Kidney epithelial cell (primary cell): ENCODE results near the gene EOGT. TPM values are rescaled to one million over a fixed set of nuclear protein-coding genes. Genes with fewer than 3 reads are reported as not detected.

Experiments used
- DNase-seq: peaks from one replicate; pipeline ENCODE4 v3.0.0-alpha.2; 2010; ENCODE audit warnings: low read depth
- H3K27me3 ChIP-seq: 2 replicates; pipeline ENCODE4 v1.6.0; 2011; ENCODE audit warnings: low read length; ENCODE audit not compliant: control insufficient read depth, insufficient read depth
- H3K36me3 ChIP-seq: 2 replicates; pipeline ENCODE4 v1.5.1; 2011; ENCODE audit warnings: low read length; ENCODE audit not compliant: control insufficient read depth, insufficient read depth
- H3K4me3 ChIP-seq: 2 replicates; pipeline ENCODE4 v1.5.1; 2011; ENCODE audit warnings: low read depth, mild to moderate bottlenecking, control low read depth, low read length
- CTCF ChIP-seq: IDR thresholded peaks from 2 replicates; pipeline ENCODE4 v1.5.1; 2011; ENCODE audit warnings: mild to moderate bottlenecking, moderate library complexity, low read length, control low read depth, inconsistent platforms; ENCODE audit not compliant: insufficient read depth, poor library complexity, severe bottlenecking
- total RNA-seq: library from RNA; depleted of rRNA; stranded (reverse); fragments of >200 nt; gene quantifications from 2 replicates; pipeline ENCODE4 v1.2.3, GENCODE V29; 2015

Gene EOGT
- total RNA-seq, 1 donor from 2014 or later: 28.3 TPM

- no peak for TF ChIP-seq CTCF
- H3K4me3 ChIP-seq: no peak overlapping the region
- H3K36me3 ChIP-seq: no peaks in the 10 kb centered on the region
- no peak for DNase-seq
- H3K27me3 ChIP-seq: peaks cover 2% of the 10 kb centered on the region
Observed at GRCh38 chr3:68953816-68954444, 59.6 kb downstream of the EOGT start.

- peaks cover 2% of the 10 kb centered on the region for H3K27me3 ChIP-seq
- TF ChIP-seq CTCF: no peak
- H3K36me3 ChIP-seq: no peaks in the 10 kb centered on the region
- no peak for DNase-seq
- H3K4me3 ChIP-seq: no peak overlapping the region
Observed at GRCh38 chr3:68945225-68945624, 68.3 kb downstream of the EOGT start.

GRCh38 chr3:68943753-68944500 lies 69.6 kb downstream of the EOGT start:
- no peak overlapping the region for H3K4me3 ChIP-seq
- no peak for TF ChIP-seq CTCF
- DNase-seq: no peak
- H3K27me3 ChIP-seq: peaks cover 2% of the 10 kb centered on the region
- H3K36me3 ChIP-seq: no peaks in the 10 kb centered on the region

- DNase-seq: no peak
- peaks cover 2% of the 10 kb centered on the region for H3K27me3 ChIP-seq
- TF ChIP-seq CTCF: no peak
- H3K4me3 ChIP-seq: no peak overlapping the region
- H3K36me3 ChIP-seq: no peaks in the 10 kb centered on the region
Observed at GRCh38 chr3:68941055-68941454, 72.4 kb downstream of the EOGT start.

GRCh38 chr3:68936856-68937255 lies 76.6 kb downstream of the EOGT start:
- Histone ChIP-seq H3K36me3 (no peaks in the 10 kb centered on the region), H3K4me3 (no peak overlapping the region), H3K27me3 (peaks cover 10% of the 10 kb centered on the region)
- TF ChIP-seq CTCF: no peak
- DNase-seq: no peak
